Measurements from ENCODE around the gene OR1F1. TPM values are rescaled to one million over a fixed set of nuclear protein-coding genes. Genes with fewer than 3 reads are reported as not detected.

The OR1F1 gene
- total and polyA plus RNA-seq, 9 of the 15 experiments (the other 6 are each of a cell fraction or from before 2014, with no cell fraction given), result 0.15 to 0.61 (median 0.35) TPM; not detected in 3

DNA sequence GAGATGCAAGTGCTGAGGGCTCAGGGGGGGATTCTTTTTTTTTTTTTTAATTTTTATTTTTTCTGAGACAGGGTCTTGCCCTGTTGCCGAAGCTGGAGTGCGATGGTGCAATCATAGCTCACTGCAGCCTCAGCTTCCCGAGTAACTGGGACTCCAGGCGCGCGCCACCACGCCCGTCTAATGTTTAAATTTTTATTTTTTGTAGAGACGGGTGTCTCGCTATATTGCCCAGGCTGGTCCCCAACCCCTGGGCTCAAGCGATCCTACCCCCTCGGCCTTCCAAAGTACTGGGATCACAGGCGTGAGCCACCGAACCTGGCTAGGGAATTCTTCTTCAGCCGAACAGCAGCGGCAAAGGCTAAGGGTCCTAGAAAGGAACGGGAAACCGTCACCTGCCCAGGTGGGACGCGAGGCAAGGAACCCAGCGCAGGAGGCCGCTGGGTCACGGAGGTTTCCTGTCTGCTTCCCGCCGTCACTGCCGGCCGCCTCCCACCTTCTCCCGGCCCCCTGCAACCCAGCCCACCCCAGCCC, 13.3 kb upstream of the OR1F1 start:
- DNase-seq (ENCODE audit: extremely low read depth in 1 of 4, low spot score in 3 of 4) (no peak), FAIRE-seq (no peak), ATAC-seq (no peak)
- H3K4me1 ChIP-seq (replicated peaks in 1 of 2; ENCODE audit: control insufficient read depth in 2 of 2, insufficient read depth in 2 of 2, low read length in 2 of 2), result peaks cover 0 to 48% of the 10 kb centered on the region in 2 experiments; a peak in 3 of 5 replicates
- POLR2A ChIA-PET, result interaction anchor here (0.7 to 1.5 kb wide), 5 partner anchors 8 to 286 kb away, joined by 3 to 5 read pairs (median 4); partner anchors contain the start of genes TIGD7 and ZNF75A
- H4K20me1 ChIP-seq (replicated peaks; ENCODE audit: control insufficient read depth, insufficient read depth, low read length), result 0 out of 2 replicates have a peak, but pooled peaks cover 5% of the 10 kb centered on the region
- 13% methylated on average over 28 of the region's 28 CpGs for WGBS (ENCODE audit: insufficient coverage, low coverage, missing lambda C conversion rate)
- H3K9me3 ChIP-seq (replicated peaks; ENCODE audit: control insufficient read depth, insufficient read depth, low read depth, low read length), result no peaks in the 10 kb centered on the region
- H3K27ac ChIP-seq (ENCODE audit: extremely low read depth, low read depth, low read length), result no peak overlapping the region
- H3K27me3 ChIP-seq (ENCODE audit: control insufficient read depth in 2 of 2, insufficient read depth in 2 of 2, low read length in 2 of 2), result peaks cover 0 to 4% of the 10 kb centered on the region in 2 experiments; a peak in 1 of 5 replicates
- H3K9me1 ChIP-seq (ENCODE audit: control insufficient read depth, insufficient read depth, low read length), result no peaks in the 10 kb centered on the region
- no TSS peak for BruUV-seq (replicated peaks)
- intact Hi-C loops (cut with micrococcal nuclease) (loop anchor here (10.0 kb wide), 1 partner anchor 120 kb away; no protein-coding TSS in a partner anchor), in situ Hi-C loops (cut with MboI) (no loop called here)
- H3K36me3 ChIP-seq (ENCODE audit: control insufficient read depth, insufficient read depth, low read length), result no peaks in the 10 kb centered on the region
- peak overlapping the region; percentile 51 for H3K4me3 ChIP-seq
- H2AFZ ChIP-seq (ENCODE audit: low read depth, low read length), result peak overlapping the region; percentile 72
- H3K79me2 ChIP-seq (ENCODE audit: control insufficient read depth, insufficient read depth, low read length), result no peaks in the 10 kb centered on the region
- H3K4me2 ChIP-seq (ENCODE audit: insufficient read depth, low read length), result peak overlapping the region; percentile 71
- peak overlapping the region in 1 of 2 experiments; percentile 94; a peak in 2 of 4 replicates for H3K9ac ChIP-seq (ENCODE audit: insufficient read depth in 1 of 2, low read depth in 2 of 2, low read length in 2 of 2)
- CTCF ChIA-PET (ENCODE audit: low intra/inter-chr PET ratio), result no interaction called here
- TF ChIP-seq BCOR (IDR thresholded peaks at IDR 0.05) (peak; percentile 74), ZNF121 (CRISPR knock-in tag; conservative IDR thresholded peaks at IDR 0.05) (peak; percentile 81), POLR2G (IDR thresholded peaks at IDR 0.05; ENCODE audit: low read depth, low read length) (no peak; the same call in 1 of the 2 replicates), KAT7 (CRISPR knock-in tag; IDR thresholded peaks at IDR 0.05; ENCODE audit: borderline replicate concordance) (no peak), CREB1 (IDR thresholded peaks at IDR 0.05) (no peak), CREB1 (CRISPR knock-in tag; IDR thresholded peaks at IDR 0.05) (no peak), TBL1XR1 (IDR thresholded peaks at IDR 0.05; ENCODE audit: low read length in 2 of 2) (no peak), PHF8 (IDR thresholded peaks at IDR 0.05; ENCODE audit: borderline replicate concordance, low read length) (peak; percentile 18; the same call in 1 of the 2 replicates), CXXC5 (CRISPR knock-in tag; IDR thresholded peaks at IDR 0.05) (0 out of 2 replicates have a peak, but pooled peaks have one; percentile 1), CEBPB (tag; IDR thresholded peaks at IDR 0.05) (peak; percentile 55), ZNF3 (CRISPR knock-in tag; IDR thresholded peaks at IDR 0.05) (no peak), KLF13 (tag; IDR thresholded peaks at IDR 0.05; ENCODE audit: borderline replicate concordance, low read depth) (no peak), ZFX (CRISPR knock-in tag; IDR thresholded peaks at IDR 0.05) (peak; percentile 65)
- TF ChIP-seq, protein P1, sequence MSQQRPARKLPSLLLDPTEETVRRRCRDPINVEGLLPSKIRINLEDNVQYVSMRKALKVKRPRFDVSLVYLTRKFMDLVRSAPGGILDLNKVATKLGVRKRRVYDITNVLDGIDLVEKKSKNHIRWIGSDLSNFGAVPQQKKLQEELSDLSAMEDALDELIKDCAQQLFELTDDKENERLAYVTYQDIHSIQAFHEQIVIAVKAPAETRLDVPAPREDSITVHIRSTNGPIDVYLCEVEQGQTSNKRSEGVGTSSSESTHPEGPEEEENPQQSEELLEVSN (IDR thresholded peaks at IDR 0.05; ENCODE audit: borderline replicate concordance in 1 of 2, extremely low read depth in 1 of 2, insufficient read depth in 1 of 2, insufficient read length in 1 of 2, low read depth in 1 of 2, low read length in 1 of 2, poor library complexity in 1 of 2, severe bottlenecking in 1 of 2), result peak in 1 of 2 experiments; percentile 39
- TF ChIP-seq, protein P2, sequence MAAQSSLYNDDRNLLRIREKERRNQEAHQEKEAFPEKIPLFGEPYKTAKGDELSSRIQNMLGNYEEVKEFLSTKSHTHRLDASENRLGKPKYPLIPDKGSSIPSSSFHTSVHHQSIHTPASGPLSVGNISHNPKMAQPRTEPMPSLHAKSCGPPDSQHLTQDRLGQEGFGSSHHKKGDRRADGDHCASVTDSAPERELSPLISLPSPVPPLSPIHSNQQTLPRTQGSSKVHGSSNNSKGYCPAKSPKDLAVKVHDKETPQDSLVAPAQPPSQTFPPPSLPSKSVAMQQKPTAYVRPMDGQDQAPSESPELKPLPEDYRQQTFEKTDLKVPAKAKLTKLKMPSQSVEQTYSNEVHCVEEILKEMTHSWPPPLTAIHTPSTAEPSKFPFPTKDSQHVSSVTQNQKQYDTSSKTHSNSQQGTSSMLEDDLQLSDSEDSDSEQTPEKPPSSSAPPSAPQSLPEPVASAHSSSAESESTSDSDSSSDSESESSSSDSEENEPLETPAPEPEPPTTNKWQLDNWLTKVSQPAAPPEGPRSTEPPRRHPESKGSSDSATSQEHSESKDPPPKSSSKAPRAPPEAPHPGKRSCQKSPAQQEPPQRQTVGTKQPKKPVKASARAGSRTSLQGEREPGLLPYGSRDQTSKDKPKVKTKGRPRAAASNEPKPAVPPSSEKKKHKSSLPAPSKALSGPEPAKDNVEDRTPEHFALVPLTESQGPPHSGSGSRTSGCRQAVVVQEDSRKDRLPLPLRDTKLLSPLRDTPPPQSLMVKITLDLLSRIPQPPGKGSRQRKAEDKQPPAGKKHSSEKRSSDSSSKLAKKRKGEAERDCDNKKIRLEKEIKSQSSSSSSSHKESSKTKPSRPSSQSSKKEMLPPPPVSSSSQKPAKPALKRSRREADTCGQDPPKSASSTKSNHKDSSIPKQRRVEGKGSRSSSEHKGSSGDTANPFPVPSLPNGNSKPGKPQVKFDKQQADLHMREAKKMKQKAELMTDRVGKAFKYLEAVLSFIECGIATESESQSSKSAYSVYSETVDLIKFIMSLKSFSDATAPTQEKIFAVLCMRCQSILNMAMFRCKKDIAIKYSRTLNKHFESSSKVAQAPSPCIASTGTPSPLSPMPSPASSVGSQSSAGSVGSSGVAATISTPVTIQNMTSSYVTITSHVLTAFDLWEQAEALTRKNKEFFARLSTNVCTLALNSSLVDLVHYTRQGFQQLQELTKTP (IDR thresholded peaks at IDR 0.05; ENCODE audit: low read depth in 1 of 2, partially characterized antibody in 2 of 2), result peak in 1 of 2 experiments; percentile 10
